Endothelial cell of umbilical vein (primary cell): ENCODE measurements around the gene CRIM1. TPM values are rescaled to one million over a fixed set of nuclear protein-coding genes. Genes with fewer than 3 reads are reported as not detected.

ENCODE experiments used
- BruUV-seq: library from RNA; stranded (reverse); fragments of 400-500 nt; replicated peaks from 2 replicates; lab custom pipeline; 2021; lab: Mats Ljungman, UMichigan
- CTCF ChIA-PET: fragments of 300-600, 350-600 bp; sonication (Branson Sonifier 250); formaldehyde crosslinking; loops from one replicate; lab custom pipeline; 2021; ENCODE audit warnings: antibody characterized with exemption, inconsistent platforms; lab: Charles Lee
- POLR2A ChIA-PET: fragments of 300-600, 350-600 bp; sonication (Branson Sonifier 250); formaldehyde crosslinking; loops from one replicate; lab custom pipeline; 2021; ENCODE audit warnings: antibody characterized with exemption, inconsistent platforms; lab: Charles Lee
- DNase-seq: peaks from one replicate; pipeline ENCODE4 v3.0.0-alpha.2; 2011; ENCODE audit warnings: low read depth, low spot score
- FAIRE-seq: peaks from 2 replicates; lab custom pipeline; 2011; peaks lifted over from hg19 to GRCh38; lab: Jason Lieb, UNC
- H2AFZ ChIP-seq: 2 replicates; pipeline ENCODE4 v1.6.0; 2012; ENCODE audit warnings: low read depth, low read length, control low read depth, inconsistent platforms
- H3K27ac ChIP-seq: 2 replicates; pipeline ENCODE4 v1.5.1; 2011; ENCODE audit warnings: low read depth, mild to moderate bottlenecking, control low read depth, low read length, moderate library complexity; ENCODE audit not compliant: insufficient read depth
- H3K27me3 ChIP-seq, 2 experiments: 2 replicates each; pipeline versions ENCODE4 v1.6.0 to v1.6.1; 2011; ENCODE audit warnings: low read length in 2 of 2, mixed read lengths in 1 of 2; ENCODE audit not compliant: control insufficient read depth in 2 of 2, insufficient read depth in 2 of 2
- H3K36me3 ChIP-seq, 2 experiments: 2 replicates in 1 of 2; 3 replicates in 1 of 2; pipeline ENCODE4 v1.5.1; 2011; ENCODE audit warnings: low read length in 2 of 2, mild to moderate bottlenecking in 1 of 2, moderate library complexity in 1 of 2; ENCODE audit not compliant: control insufficient read depth in 2 of 2, insufficient read depth in 2 of 2; ENCODE audit errors: extremely low read depth in 1 of 2
- H3K4me1 ChIP-seq: 3 replicates; pipeline ENCODE4 v1.5.1; 2011; ENCODE audit warnings: mild to moderate bottlenecking, low read length; ENCODE audit not compliant: control insufficient read depth, insufficient read depth; ENCODE audit errors: extremely low read depth
- H3K4me2 ChIP-seq: 2 replicates; pipeline ENCODE4 v1.6.1; 2011; ENCODE audit warnings: low read length, control low read depth, mixed read lengths; ENCODE audit not compliant: insufficient read depth
- H3K4me3 ChIP-seq, 3 experiments: fragments of 200-600 bp in 1 of 3; sonication (generic), shearing (Covaris generic) in 1 of 3; replicated peaks in 1 of 3; 2 replicates each; pipeline ENCODE4 v1.5.1; 2011 to 2016; ENCODE audit warnings: control low read depth in 3 of 3, low read length in 3 of 3, mild to moderate bottlenecking in 2 of 3, inconsistent platforms in 1 of 3, low read depth in 1 of 3, moderate library complexity in 1 of 3; ENCODE audit not compliant: insufficient read depth in 1 of 3
- H3K79me2 ChIP-seq: 2 replicates; pipeline ENCODE4 v1.6.0; 2012; ENCODE audit warnings: low read length, inconsistent platforms; ENCODE audit not compliant: control insufficient read depth, insufficient read depth
- H3K9ac ChIP-seq: replicated peaks from 2 replicates; pipeline ENCODE3; 2011; ENCODE audit warnings: low read length, control low read depth; ENCODE audit not compliant: insufficient read depth; ENCODE audit errors: extremely low read depth
- H3K9me1 ChIP-seq: replicated peaks from 3 replicates; pipeline ENCODE4 v1.6.0; 2011; ENCODE audit warnings: mild to moderate bottlenecking, low read length; ENCODE audit not compliant: control insufficient read depth, insufficient read depth; ENCODE audit errors: extremely low read depth
- H3K9me3 ChIP-seq: replicated peaks from 2 replicates; pipeline ENCODE4 v1.5.1; 2012; ENCODE audit warnings: low read length, inconsistent platforms; ENCODE audit not compliant: control insufficient read depth, insufficient read depth
- H4K20me1 ChIP-seq: replicated peaks from 2 replicates; pipeline ENCODE3; 2011; ENCODE audit warnings: mild to moderate bottlenecking, low read length; ENCODE audit not compliant: control insufficient read depth, insufficient read depth; ENCODE audit errors: extremely low read depth
- CTCF ChIP-seq, 2 donors: IDR thresholded peaks; 1 replicate in 1 of 2; 2 replicates in 1 of 2; pipeline ENCODE4 v1.5.1; 2011; ENCODE audit warnings: low read length in 2 of 2, mild to moderate bottlenecking in 2 of 2, moderate library complexity in 2 of 2, control low read depth in 1 of 2, inconsistent platforms in 1 of 2, low read depth in 1 of 2; ENCODE audit not compliant: insufficient read depth in 1 of 2; ENCODE audit errors: extremely low read depth in 1 of 2
- EZH2 ChIP-seq: IDR thresholded peaks from 2 replicates; pipeline ENCODE4 v1.6.1; 2012; ENCODE audit warnings: borderline replicate concordance, low read depth, mild to moderate bottlenecking, moderate library complexity, low read length, inconsistent platforms; ENCODE audit not compliant: severe bottlenecking
- FOS ChIP-seq: IDR thresholded peaks from 2 replicates; pipeline ENCODE4 v1.6.1; 2011; ENCODE audit warnings: mild to moderate bottlenecking, low read length, moderate library complexity, borderline replicate concordance; ENCODE audit not compliant: insufficient read depth
- GATA2 ChIP-seq: IDR thresholded peaks from 2 replicates; pipeline ENCODE4 v1.7.0; 2011; ENCODE audit warnings: low read depth, mild to moderate bottlenecking, moderate library complexity, mixed read lengths, low read length; ENCODE audit not compliant: insufficient read length, insufficient read depth
- JUN ChIP-seq: IDR thresholded peaks from 2 replicates; pipeline ENCODE4 v1.6.1; 2011; ENCODE audit warnings: borderline replicate concordance, low read depth; ENCODE audit not compliant: insufficient read length, insufficient read depth
- MYC ChIP-seq: IDR thresholded peaks from one replicate; pipeline ENCODE4 v1.6.1; 2011; ENCODE audit warnings: mild to moderate bottlenecking, low read depth, low read length
- POLR2A ChIP-seq: IDR thresholded peaks from 2 replicates; pipeline ENCODE4 v1.6.1; 2012; ENCODE audit warnings: low read depth, mild to moderate bottlenecking, control low read depth, low read length
- POLR2AphosphoS5 ChIP-seq: IDR thresholded peaks from 2 replicates; pipeline ENCODE4 v1.6.1; 2012; ENCODE audit warnings: low read depth, mild to moderate bottlenecking, control low read depth, low read length, moderate library complexity; ENCODE audit not compliant: insufficient read depth
- dilution Hi-C: fragments of 300-500 bp; cut with MboI; formaldehyde crosslinking; loops from one replicate; pipeline ENCODE4 v1.15.0; 2019; ENCODE audit warnings: low sequenced_read_pairs; ENCODE audit not compliant: extremely low pct_ligation_motif_present
- intact Hi-C: fragments of 100-400 bp; cut with micrococcal nuclease; formaldehyde crosslinking; loops from one replicate; pipeline ENCODE4 v1.10.0; 2022
- polyA plus RNA-seq, 4 experiments: library from polyadenylated mRNA; depleted of rRNA in 3 of 4; stranded (reverse) in 3 of 4; unstranded in 1 of 4; fragments of >200 nt; gene quantifications; 2 replicates each; pipeline versions ENCODE4 v1.2.1 to v1.2.3, GENCODE V29; 2011 to 2012; ENCODE audit warnings: missing spikeins in 1 of 4
- total RNA-seq: library from RNA; stranded (reverse); gene quantifications from 2 replicates; pipeline ENCODE4 v1.2.3, GENCODE V29; 2021
- TF ChIP-seq, protein P1 (sequence below): IDR thresholded peaks from 2 replicates; pipeline ENCODE4 v1.6.1; 2011; ENCODE audit not compliant: insufficient read depth, insufficient read length

CRIM1 gene
- total and polyA plus RNA-seq, 2 donors (not counting 3 experiments of a cell fraction or from before 2014, with no cell fraction given): 422 to 649 TPM

DNA sequence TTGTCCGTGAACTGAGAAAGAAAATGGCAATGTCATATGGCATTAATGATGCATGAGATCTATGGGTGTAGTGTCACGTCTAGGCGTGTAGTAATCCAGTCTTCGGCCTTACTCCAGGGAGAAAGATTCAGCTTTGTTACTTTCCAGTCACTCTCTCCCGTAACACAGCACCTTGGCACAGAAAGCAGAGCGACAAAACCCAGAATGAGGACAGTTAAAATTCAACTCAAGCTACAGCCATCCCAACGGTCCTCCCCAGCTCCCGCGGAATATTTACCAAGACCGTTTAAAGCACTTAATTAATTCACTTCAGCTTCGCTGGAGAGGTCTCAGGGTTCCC lies 797 bp upstream of the CRIM1 start:
- no peaks in the 10 kb centered on the region for H3K27me3 ChIP-seq
- H3K4me3 ChIP-seq: peak overlapping the region; percentile 85 to 98 (median 87)
- H3K9me1 ChIP-seq: no peaks in the 10 kb centered on the region
- H3K79me2 ChIP-seq: peaks cover 71% of the 10 kb centered on the region
- dilution Hi-C loops (no loop called here), intact Hi-C loops (loop anchor here (2.0 to 5.0 kb wide), 4 partner anchors 58 to 418 kb away; no protein-coding TSS in a partner anchor)
- peak overlapping the region; percentile 75 for H3K27ac ChIP-seq
- DNase-seq: peak; percentile 53
- no peaks in the 10 kb centered on the region for H3K36me3 ChIP-seq
- TF ChIP-seq GATA2 (no peak), JUN (no peak)
- H4K20me1 ChIP-seq: peaks cover 7% of the 10 kb centered on the region
- ChIA-PET CTCF (interaction anchor here (0.8 to 3.8 kb wide), 7 partner anchors 9 to 310 kb away, joined by 3 to 27 read pairs (median 4); no protein-coding TSS in a partner anchor), POLR2A (interaction anchor here (0.9 to 3.3 kb wide), 9 partner anchors 10 to 326 kb away, joined by 3 to 17 read pairs (median 6); no protein-coding TSS in a partner anchor)
- H2AFZ ChIP-seq: peak overlapping the region; percentile 5
- H3K9ac ChIP-seq: peak overlapping the region; percentile 85
- H3K4me1 ChIP-seq: peaks cover 36% of the 10 kb centered on the region
- peak overlapping the region; percentile 93 for H3K4me2 ChIP-seq
- FAIRE-seq: no peak
- BruUV-seq: no TSS peak
- no peaks in the 10 kb centered on the region for H3K9me3 ChIP-seq

DNA sequence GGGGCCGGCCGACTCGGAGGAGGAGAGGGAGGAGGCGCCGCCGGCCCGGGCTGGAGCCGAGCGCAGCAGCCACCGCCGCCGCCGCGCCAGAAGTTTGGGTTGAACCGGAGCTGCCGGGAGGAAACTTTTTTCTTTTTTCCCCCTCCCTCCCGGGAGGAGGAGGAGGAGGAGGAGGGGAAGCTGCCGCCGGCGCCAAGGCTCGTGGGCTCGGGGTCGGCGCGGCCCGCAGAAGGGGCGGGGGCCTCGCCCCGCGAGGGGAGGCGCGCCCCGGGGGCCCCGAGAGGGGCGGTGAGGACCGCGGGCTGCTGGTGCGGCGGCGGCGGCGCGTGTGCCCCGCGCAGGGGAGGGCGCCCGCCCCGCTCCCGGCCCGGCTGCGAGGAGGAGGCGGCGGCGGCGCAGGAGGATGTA lies 316 bp downstream of the CRIM1 start:
- Histone ChIP-seq H3K9me3 (no peaks in the 10 kb centered on the region), H3K36me3 (peaks cover 0 to 5% of the 10 kb centered on the region in 2 experiments), H3K9ac (peak overlapping the region; percentile 92), H4K20me1 (peaks cover 7% of the 10 kb centered on the region), H3K27ac (peak overlapping the region; percentile 67), H3K79me2 (peaks cover 82% of the 10 kb centered on the region), H3K4me2 (no peak overlapping the region), H3K4me1 (peaks cover 47% of the 10 kb centered on the region), H2AFZ (no peak overlapping the region), H3K27me3 (no peaks in the 10 kb centered on the region), H3K9me1 (no peaks in the 10 kb centered on the region), H3K4me3 (peak overlapping the region; percentile 40 to 96 (median 85))
- dilution Hi-C loops (no loop called here), intact Hi-C loops (loop anchor here (2.0 kb wide), 2 partner anchors 57 to 213 kb away; no protein-coding TSS in a partner anchor)
- ChIA-PET POLR2A (interaction anchor here (0.7 to 3.3 kb wide), 12 partner anchors 9 to 207 kb away, joined by 3 to 17 read pairs (median 4); no protein-coding TSS in a partner anchor), CTCF (interaction anchor here (1.3 to 3.8 kb wide), 4 partner anchors 8 to 309 kb away, joined by 3 to 27 read pairs (median 5); no protein-coding TSS in a partner anchor)
- no peak for DNase-seq
- no peak for TF ChIP-seq JUN
- TF ChIP-seq EZH2: no peak
- no peak for TF ChIP-seq POLR2AphosphoS5
- TF ChIP-seq GATA2: no peak
- TF ChIP-seq CTCF (IDR thresholded peaks at IDR 0.05; ENCODE audit: extremely low read depth in 1 of 2, insufficient read depth in 1 of 2, low read depth in 1 of 2, low read length in 2 of 2): no peak
- TF ChIP-seq, protein P1, sequence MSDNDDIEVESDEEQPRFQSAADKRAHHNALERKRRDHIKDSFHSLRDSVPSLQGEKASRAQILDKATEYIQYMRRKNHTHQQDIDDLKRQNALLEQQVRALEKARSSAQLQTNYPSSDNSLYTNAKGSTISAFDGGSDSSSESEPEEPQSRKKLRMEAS: no peak
- TF ChIP-seq MYC: no peak
- TF ChIP-seq POLR2A: no peak
- no peak for TF ChIP-seq FOS
- BruUV-seq: no TSS peak
- FAIRE-seq: no peak
